HT1080 (cell line): Measurements from ENCODE around the gene NDUFB2. TPM values are rescaled to one million over a fixed set of nuclear protein-coding genes. Genes with fewer than 3 reads are reported as not detected.
"Not testable (repeated sequence)": the region's sequence is repeated elsewhere in the genome, so short reads cannot be mapped to it uniquely, and the experiment has no call there.

Experiments used
- DNase-seq: peaks from one replicate; pipeline ENCODE4 v3.0.0-alpha.2; 2015; ENCODE audit warnings: low read depth
- total RNA-seq: library from RNA; depleted of rRNA; stranded (reverse); fragments of >200 nt; shearing (Covaris generic); gene quantifications from 2 replicates; pipeline ENCODE4 v1.2.3, GENCODE V29; 2014

The NDUFB2 gene
- total RNA-seq, 1 experiment from 2014 or later, result 165 TPM

- no peak for DNase-seq
These were observed 7.0 kb upstream of the NDUFB2 start for GRCh38 chr7:140689199-140690152.

- no peak for DNase-seq
These were observed 5.0 kb upstream of the NDUFB2 start for GRCh38 chr7:140691376-140692045.

- not testable (repeated sequence) for DNase-seq
These were observed 2.7 kb upstream of the NDUFB2 start for GRCh38 chr7:140693849-140694248.

- no peak for DNase-seq
These were observed 1.9 kb upstream of the NDUFB2 start for GRCh38 chr7:140694592-140694991.

GRCh38 chr7:140695381-140695780 lies 1.1 kb upstream of the NDUFB2 start:
- DNase-seq, result no peak

- no peak for DNase-seq
These were observed 356 bp upstream of the NDUFB2 start for GRCh38 chr7:140696024-140696679.

GRCh38 chr7:140697447-140698143 lies 1.1 kb downstream of the NDUFB2 start:
- DNase-seq, result no peak

- DNase-seq, result no peak
These were observed 2.0 kb downstream of the NDUFB2 start for GRCh38 chr7:140698477-140698876.

- no peak for DNase-seq
These were observed 6.3 kb downstream of the NDUFB2 start for GRCh38 chr7:140702774-140703173.

GRCh38 chr7:140704205-140704604 lies 7.7 kb downstream of the NDUFB2 start:
- DNase-seq, result no peak

GRCh38 chr7:140707132-140707531 lies 10.6 kb downstream of the NDUFB2 start:
- no peak for DNase-seq

GRCh38 chr7:140708764-140709163 lies 12.3 kb downstream of the NDUFB2 start:
- not testable (repeated sequence) for DNase-seq

GRCh38 chr7:140712392-140712791 lies 15.9 kb downstream of the NDUFB2 start:
- DNase-seq, result not testable (repeated sequence)

GRCh38 chr7:140714331-140715040 lies 18.0 kb downstream of the NDUFB2 start:
- DNase-seq, result no peak

- DNase-seq, result peak; percentile 46
These were observed 23.2 kb downstream of the NDUFB2 start for GRCh38 chr7:140719721-140720120.

- DNase-seq, result no peak
These were observed 25.7 kb downstream of the NDUFB2 start for GRCh38 chr7:140722254-140722653.

- DNase-seq, result no peak
These were observed 26.5 kb downstream of the NDUFB2 start for GRCh38 chr7:140723006-140723405.

- no peak for DNase-seq
These were observed 27.1 kb downstream of the NDUFB2 start for GRCh38 chr7:140723574-140723973.

GRCh38 chr7:140724706-140725105 lies 28.2 kb downstream of the NDUFB2 start:
- DNase-seq, result no peak

- no peak for DNase-seq
These were observed 29.8 kb downstream of the NDUFB2 start for GRCh38 chr7:140726281-140726680.

- DNase-seq, result no peak
These were observed 35.9 kb downstream of the NDUFB2 start for GRCh38 chr7:140732416-140732815.
